ENCODE data around the gene SIT1.

Gene SIT1, protein sequence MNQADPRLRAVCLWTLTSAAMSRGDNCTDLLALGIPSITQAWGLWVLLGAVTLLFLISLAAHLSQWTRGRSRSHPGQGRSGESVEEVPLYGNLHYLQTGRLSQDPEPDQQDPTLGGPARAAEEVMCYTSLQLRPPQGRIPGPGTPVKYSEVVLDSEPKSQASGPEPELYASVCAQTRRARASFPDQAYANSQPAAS

GRCh38 chr9:35650341-35651158, at the start of gene SIT1:
Gene SIT1 (minus strand): TSS chr9:35650931. CDS start chr9:35650853, 78 bp downstream.
- DNase-seq, result peak; percentile 67

GRCh38 chr9:35700031-35700430, 49.3 kb upstream of the SIT1 start:
- no peak for DNase-seq

GRCh38 chr9:35698231-35698630, 47.5 kb upstream of the SIT1 start:
- no peak for DNase-seq

DNA sequence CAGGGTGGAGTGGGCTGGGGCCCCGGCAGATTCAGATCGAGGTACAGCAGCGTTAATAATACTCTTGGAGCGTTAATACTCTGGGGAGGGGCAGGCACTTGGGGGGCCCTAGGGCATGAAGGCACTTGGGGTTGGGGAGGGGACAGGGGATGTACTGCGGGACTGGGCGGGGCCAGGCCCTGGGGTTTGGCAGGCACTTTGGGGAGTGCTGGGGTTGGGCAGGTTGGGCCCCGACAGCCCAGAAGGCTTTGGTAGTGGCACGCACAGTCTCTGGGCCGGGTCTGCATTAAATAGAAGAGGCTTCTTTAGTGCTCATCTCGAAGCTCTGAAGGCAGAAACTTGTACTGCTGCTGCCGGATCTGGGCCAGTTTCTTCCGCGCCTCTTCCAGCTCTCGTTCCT, 46.8 kb upstream of the SIT1 start:
- no peak for DNase-seq

DNA sequence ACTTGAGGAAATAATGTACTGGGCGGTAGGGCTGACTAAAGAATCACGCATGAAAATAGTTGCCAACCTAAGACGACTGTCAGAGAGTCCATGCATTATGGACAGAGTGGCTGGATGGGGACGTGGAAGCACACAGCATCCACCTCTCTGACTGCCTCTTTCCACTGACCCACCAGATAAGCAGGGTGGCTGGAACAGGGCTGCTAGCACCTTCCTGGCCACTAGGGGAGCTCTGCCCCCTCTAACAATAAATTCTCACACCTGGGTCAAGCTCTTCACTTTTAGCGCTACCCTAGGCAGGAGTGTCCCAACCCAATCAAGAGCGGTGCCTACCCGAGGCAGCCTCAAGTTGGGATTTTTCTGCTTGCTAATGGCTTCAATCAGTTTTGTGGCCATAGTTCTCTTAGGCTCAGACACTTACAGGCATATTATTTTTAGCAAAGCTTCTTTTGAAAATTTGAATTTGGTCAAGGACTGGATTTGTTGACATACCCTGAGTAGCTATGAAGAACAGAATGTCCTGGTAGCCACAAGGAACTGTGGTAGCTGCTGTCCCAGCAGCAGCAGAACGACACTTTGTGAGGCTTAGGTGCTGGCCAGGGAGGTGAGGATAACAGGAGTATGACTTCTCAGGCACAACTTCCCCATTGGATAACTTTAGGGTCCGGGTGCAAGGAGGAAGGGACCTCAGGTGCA, 45.9 kb upstream of the SIT1 start:
- DNase-seq, result peak; percentile 71

DNA sequence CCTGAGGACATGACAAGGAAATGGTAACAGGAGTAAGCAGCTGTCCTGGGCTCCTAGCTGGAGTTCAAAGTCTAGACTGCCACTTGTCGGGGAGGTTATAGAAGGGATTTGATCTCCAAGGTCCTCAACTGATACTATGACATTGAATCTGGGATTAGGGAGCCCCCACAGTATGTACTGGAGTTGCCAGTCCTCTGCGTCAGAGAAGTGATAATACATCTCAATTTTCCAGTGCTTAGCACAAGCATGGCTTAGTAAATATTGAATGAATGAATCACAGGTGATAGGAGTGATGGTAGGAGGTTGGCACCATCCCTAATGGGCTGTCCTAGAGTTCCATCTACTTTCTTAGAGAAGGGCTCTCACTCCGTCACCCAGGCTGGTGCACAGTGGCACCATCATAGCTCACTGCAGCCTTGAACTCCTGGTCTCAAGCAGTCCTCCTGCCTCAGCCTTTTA, 45.2 kb upstream of the SIT1 start:
- DNase-seq, result no peak

- no peak for DNase-seq
Measured at GRCh38 chr9:35691757-35692301, 41.1 kb upstream of the SIT1 start.

DNA sequence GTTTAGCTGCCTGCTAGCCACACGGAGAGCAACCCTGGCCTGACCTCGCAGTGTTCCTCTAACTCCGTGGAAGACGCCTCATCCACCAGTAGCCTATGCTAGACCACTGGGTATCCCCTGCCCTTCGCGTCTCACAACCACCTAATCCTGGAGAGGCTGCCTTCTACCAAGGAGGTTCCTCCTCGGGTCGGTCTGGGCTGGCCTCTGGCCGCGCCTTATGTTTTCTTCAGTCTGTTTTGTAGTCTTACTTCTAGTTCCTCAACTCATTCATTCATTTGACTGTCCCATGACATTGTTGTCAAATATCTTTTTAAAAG, 40.6 kb upstream of the SIT1 start:
- no peak for DNase-seq

- peak; percentile 62 for DNase-seq
Measured at GRCh38 chr9:35690614-35691333, 40.0 kb upstream of the SIT1 start.

DNA sequence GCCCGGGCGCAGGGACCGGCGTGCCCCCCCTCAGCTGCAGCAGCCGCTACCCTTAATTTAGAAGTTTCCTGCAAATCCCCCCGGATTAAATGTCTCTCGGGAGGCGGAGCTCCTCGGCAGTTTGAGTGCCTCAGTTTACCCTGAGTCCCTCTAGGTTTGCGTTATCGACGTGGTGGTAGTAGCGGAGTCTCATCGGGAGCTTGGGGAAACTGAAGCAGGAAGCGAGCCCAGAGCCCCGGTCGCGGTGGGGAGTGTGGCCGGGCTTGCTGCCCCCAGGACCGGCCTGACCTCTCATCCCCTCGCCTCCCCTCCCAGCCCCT, 39.5 kb upstream of the SIT1 start:
- DNase-seq, result no peak

DNA sequence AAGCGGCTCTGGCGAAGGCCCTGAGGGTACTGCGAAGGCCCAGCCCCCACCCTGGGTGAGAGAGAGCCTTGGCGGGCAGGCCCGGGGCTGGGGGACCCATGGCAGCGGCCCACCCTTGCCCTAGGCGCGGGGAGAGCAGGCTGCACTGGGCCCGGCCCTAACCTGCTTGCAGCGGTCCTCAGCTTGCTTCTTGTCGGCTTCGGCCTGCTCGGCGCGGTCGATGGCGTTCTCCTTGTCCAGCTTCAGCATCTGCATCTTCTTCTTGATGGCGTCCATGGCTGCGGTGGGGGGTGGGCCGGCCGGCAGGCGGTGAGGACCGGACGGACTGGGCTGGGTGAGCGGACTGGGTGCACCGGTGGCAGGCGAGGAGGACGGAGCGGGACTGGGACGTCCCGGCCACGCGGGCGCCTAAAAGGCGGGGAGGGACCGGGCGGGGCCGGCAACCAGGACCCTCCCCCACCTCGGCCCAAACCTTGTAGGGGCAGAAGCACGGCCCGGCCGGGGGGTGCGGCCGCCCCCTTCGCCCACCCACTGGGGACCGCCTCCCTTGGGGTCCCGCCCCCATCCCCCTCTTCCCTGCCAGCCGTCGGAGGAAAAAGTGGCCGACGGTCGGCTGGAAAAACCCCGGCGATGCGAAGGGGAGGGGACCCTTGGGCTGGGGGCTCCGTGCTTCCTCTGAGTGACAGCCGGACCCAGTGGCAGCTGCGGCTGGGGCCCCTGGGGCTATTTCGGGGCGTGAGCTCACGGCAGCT, 39.0 kb upstream of the SIT1 start, which contains the start of gene TPM2:
Gene TPM2, minus strand, starts transcription at position 384 of the 752 bp plus-strand sequence. Its CDS starts 108 bp downstream, at position 276.
- DNase-seq, result no peak

DNA sequence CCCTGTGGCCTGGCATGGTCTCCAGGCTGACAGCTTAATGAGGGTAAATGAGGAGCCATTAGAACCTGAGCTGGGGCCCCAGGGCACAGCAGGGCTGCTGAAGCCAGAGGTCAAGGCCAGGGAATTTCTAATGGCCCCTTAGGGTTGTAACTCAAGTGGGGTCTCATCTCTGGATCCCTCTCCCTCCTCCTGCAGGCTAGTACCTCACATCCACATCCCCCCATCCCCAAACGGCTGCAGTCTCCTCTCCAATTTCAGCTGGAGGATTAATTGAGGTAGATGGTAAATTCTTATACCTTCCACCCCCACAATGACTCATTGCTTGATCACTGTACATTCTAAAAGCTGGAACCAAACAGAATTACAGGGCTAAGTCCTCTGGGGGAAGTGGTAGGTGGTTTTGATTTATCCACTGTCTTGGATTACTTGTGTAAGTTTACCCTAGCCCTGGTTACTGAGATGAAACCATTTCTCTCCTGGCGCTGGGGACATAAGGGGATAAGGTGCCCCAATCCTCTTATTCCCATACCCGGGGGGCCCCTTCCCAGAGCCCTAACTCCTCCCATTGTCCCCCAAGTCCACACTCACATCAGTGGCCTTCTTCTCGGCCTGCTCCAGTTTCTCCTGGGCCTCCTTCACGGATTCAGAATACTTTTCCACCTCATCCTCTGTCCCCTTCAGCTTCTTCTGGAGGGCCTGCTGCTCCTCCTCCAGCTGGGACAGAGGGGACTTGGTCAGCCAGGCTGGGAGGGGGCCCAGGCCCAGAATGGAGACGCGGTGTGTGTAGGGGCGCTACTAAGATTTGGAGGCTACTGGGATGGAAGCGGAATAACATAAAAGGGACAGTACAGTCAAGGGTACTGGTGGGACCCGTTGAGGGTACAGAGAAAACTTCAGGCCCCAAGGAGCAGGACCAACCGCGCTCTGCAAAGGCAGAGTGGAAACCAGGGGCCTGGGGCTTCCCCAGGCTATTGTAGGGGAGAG, 38.1 kb upstream of the SIT1 start:
- no peak for DNase-seq

DNA sequence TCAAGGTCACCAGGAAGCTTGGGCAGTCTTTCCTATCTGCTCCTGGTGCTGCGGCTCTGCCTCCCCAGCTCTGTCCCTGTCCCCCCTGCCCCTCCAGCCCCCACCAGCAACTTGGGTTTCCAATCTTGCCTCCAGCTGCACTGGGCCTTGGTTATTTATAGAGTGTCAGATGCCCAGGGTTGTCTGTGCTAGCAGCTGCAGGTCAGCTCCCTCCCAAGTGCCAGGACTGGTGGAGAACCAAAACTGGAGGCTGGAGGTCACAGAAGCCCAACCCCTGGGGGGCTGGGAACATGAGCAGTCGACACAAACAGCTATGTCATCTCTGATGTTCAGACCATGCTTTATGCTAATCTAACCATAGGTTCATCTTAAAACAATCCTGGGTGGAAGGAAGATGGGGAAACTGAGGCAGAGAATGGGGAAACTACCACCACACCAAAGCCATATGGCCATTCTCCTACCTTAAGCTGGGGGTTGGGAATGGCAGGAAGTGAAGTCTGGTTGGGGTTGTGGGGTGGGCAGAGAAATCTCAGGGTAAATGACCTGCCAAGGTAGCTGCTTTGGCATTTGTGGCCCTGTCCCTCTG, 37.3 kb upstream of the SIT1 start:
- no peak for DNase-seq

GRCh38 chr9:35687306-35687705, 36.6 kb upstream of the SIT1 start:
- no peak for DNase-seq

GRCh38 chr9:35686222-35687203, 35.8 kb upstream of the SIT1 start:
- DNase-seq, result no peak

DNA sequence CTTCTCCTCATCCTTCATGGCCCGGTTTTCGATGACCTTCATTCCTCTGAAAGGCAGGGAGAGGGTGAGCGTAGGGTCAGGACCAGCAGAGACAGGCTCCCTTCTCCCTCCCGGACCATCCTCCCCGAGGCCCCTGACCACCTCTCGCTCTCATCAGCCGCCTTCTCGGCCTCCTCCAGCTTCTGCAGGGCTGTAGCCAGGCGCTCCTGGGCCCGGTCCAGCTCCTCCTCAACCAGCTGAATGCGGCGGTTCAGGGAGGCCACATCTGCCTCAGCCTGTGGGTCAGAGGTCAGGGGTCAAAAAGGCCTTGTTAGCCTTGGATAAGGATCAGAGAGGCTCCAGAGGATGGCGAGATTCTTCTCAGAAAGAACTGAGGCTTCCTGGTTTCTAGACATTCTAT, 34.8 kb upstream of the SIT1 start:
- DNase-seq, result no peak

GRCh38 chr9:35684921-35685320, 34.2 kb upstream of the SIT1 start:
- no peak for DNase-seq

DNA sequence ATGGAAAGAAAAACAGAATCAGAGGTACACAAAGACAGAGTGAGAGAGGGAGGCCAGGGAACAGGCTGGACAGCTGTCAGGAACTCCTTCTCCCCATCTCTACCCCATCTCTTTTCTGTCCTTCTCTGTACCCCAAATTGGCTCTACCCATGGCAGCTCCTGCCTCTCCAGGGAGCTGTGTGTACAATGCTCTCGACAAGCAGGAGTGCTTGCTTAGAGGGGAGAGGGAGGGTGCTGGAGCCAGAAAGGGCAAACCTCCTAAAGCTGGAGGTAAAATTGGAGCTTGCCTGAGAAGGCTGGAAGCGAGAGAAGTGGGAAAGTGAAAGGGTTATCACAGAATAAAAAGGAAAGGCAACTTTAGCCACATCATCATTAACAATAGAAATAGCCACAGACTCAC, 32.6 kb upstream of the SIT1 start:
- DNase-seq, result no peak

Measured in CD4-positive, alpha-beta T cell treated with Interleukin-17A for 4 hours (primary cell).